Measurements from ENCODE around the gene MIA2.

DNA sequence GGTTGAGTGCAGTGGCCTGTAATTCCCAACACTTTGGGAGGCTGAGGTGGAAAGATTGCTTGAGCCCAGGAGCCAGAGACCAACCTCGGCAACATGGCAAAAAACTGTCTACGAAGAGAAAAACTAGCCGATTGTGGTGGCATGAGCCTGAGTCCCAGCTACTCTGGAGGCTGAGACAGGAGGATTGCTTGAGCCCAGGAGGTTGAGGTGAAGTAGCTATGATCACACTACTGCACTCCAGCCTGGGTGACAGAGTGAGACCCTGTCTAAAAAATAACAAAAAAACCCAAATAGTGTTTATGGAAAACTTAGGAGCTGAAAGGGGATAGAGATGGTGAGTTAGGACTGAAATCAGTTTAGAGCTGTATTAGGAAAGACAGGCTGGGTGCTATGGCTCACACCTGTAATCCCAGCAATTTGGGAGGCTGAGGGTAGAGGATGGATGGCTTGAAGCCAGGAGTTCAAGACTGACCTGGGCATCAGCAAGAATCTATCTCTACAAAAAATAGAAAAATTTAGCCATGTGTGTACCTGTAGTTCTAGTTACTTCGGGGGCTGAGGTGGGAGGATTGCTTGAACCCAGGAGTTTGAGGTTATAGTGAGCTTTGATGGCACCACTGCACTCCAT is 49.0 kb upstream of the MIA2 start:
- TF ChIP-seq POLR2AphosphoS5 (IDR thresholded peaks at IDR 0.05): no peak
- TF ChIP-seq, protein P1, sequence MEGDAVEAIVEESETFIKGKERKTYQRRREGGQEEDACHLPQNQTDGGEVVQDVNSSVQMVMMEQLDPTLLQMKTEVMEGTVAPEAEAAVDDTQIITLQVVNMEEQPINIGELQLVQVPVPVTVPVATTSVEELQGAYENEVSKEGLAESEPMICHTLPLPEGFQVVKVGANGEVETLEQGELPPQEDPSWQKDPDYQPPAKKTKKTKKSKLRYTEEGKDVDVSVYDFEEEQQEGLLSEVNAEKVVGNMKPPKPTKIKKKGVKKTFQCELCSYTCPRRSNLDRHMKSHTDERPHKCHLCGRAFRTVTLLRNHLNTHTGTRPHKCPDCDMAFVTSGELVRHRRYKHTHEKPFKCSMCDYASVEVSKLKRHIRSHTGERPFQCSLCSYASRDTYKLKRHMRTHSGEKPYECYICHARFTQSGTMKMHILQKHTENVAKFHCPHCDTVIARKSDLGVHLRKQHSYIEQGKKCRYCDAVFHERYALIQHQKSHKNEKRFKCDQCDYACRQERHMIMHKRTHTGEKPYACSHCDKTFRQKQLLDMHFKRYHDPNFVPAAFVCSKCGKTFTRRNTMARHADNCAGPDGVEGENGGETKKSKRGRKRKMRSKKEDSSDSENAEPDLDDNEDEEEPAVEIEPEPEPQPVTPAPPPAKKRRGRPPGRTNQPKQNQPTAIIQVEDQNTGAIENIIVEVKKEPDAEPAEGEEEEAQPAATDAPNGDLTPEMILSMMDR (IDR thresholded peaks at IDR 0.05): no peak

All from prostate gland (tissue), 2 donors.